ENCODE data around the gene MPRIP.

Gene MPRIP

DNA sequence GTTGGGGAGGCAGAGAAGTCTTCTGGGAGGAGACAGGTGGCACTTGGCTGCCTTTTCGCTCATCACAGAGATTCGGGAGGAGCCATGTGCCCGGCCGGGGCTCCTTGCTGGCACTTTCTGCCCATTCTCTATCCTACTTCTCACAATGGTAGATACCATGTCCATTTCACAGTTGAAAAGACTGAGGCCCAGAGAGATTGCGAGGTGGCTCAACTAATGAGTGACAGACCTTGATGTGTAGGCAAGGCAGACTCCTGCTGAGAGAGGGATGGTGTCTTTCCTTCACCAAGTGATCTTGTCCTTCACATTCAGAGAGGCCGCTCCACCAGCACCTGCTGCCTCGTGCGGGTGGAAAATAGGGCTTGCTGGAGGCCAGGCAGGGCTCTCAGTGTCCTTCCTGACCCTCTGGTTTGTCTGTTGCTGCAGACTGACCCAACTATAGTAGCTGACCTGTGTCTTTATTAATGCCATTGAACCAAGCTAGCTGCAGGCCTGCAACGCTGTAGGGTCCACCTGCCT lies 42.1 kb downstream of the MPRIP start:
- DNase-seq (ENCODE audit: low read depth in 1 of 2, low spot score in 1 of 2), result no peak

DNA sequence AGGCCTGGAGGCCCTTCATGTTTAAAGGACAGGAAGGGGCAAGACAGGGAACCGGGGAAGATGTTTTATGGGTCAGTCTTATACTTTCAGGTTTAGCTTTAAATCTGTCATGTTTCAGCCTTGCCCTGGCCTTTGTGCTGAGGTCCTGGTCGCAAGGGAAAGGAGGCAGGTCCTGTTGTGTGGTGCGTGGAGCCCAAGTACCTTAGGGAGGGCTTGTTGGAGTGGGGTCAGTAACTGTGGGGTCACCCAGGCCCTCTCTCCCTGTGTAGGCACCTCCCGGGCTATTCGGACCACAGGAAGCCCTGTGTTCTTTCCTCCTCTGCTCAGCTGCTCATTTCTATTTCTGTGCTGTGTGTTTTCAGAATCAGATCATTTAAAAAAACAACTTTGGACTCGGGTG lies 42.7 kb downstream of the MPRIP start:
- DNase-seq (ENCODE audit: low read depth in 1 of 2, low spot score in 1 of 2), result no peak

DNA sequence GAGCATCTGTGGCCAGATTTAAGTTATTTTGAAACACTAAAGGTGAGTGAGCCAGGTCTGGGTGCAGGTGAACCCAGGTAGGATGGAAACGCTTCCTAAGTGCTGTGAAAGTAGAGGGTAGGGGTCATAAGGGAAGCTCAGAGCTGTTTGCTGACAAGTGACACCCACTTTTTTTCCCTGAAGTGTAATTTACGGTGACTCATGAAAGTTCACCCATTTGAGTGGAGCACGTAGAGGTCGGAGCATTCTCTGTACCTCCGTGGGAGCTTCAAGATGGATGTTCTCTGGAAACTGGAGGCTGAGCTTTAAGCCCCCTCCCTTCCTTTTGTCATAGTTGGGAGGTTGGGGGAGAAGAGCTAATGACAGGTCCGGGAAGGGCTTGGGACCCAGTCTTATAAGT lies 44.3 kb downstream of the MPRIP start:
- DNase-seq (ENCODE audit: low read depth in 1 of 2, low spot score in 1 of 2), result no peak

DNA sequence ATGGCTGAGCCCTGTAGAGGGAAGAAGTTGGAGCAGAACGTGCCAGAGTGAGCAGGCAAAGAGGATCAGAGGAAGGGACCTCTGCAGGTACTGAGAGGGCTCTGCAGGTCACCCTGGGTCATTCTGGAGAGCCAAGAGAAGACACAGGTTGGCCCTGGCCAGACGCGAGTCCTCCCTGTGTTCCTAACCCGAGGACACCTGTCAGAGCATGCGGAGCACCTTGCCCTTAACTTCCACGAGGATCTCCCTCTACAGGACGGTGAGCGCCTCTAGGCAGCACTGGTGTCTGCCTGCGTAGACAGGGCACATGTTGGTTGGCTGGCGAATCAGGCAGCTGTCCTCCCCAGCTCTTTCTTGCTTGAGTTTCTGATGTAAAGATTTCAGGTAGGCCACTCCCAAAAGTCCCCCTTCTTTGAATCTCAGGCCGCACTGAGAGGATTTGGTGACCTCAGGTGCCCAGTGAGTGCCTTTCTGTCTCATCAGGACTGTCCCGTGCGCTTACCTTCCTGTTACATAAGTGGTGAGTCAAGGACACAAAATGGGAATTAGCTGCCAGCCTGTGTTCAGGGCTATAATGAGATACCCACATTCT lies 45.3 kb downstream of the MPRIP start:
- no peak for DNase-seq (ENCODE audit: low read depth in 1 of 2, low spot score in 1 of 2)

DNA sequence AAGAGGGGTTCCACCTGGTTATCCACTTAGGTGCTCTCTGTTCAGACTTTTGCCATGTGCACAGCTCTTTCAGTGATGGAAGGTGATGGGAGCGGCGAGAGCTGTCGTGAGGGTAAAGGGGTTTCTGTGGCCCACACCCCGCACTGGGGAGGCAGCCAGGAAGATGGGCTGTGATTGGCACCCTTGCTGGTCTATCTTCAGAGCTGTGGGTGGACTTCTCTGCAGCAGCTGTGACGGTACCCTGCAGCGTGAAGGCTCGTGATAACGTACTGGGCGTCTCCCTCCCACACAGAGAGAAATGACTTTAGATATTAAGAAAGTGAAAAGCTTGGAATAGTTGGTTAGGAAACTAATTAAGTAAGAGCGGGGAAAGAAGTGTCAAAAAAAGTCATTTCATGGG lies 45.8 kb downstream of the MPRIP start:
- no peak for DNase-seq (ENCODE audit: low read depth in 1 of 2, low spot score in 1 of 2)

DNA sequence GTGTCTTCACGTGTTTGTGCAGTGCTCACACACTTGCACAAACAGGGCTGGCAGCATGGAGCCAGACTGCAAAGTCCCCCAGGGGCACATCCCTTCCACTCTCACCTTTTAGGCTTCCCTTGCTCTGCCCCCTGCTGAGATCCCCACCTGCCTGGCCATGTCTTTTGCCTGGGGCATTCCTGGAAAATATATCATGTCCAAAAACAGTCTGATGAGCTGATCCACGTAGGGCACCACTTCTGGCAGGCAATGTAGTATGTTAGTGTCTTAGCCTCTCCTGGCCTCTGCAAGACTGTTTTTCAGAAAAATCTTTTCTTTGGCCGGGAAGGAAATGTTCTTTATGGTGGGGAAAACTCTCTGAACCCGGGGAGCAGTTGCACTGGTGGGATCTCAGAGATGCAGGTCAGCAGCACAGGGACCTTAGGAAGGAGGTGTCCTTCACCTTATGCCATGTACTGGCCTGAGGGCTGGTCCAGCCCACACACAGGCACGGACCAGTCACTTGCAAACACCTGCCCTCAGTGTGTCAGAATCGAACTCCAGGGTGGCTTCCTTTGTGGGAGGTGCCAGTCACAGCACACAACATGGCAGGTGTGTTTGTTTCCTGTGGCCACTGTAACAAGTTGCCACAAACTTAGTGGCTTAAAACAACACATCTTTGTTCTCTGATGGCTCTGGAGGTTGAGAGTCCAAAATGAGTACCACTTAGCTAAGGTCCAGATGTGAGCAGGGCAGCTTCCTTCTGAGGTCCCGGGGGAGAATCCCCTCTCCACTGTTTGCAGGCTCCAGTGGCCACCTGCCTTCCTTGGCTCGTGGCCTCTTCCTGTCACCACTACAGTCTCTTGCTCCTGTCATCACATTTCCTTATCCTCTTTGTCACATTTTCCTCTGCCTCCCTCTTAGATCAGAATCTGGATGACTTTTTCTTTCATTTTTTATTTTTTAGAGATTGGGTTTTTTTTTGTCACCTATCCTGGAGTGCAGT lies 46.6 kb downstream of the MPRIP start:
- DNase-seq (ENCODE audit: low read depth in 1 of 2, low spot score in 1 of 2), result no peak

DNA sequence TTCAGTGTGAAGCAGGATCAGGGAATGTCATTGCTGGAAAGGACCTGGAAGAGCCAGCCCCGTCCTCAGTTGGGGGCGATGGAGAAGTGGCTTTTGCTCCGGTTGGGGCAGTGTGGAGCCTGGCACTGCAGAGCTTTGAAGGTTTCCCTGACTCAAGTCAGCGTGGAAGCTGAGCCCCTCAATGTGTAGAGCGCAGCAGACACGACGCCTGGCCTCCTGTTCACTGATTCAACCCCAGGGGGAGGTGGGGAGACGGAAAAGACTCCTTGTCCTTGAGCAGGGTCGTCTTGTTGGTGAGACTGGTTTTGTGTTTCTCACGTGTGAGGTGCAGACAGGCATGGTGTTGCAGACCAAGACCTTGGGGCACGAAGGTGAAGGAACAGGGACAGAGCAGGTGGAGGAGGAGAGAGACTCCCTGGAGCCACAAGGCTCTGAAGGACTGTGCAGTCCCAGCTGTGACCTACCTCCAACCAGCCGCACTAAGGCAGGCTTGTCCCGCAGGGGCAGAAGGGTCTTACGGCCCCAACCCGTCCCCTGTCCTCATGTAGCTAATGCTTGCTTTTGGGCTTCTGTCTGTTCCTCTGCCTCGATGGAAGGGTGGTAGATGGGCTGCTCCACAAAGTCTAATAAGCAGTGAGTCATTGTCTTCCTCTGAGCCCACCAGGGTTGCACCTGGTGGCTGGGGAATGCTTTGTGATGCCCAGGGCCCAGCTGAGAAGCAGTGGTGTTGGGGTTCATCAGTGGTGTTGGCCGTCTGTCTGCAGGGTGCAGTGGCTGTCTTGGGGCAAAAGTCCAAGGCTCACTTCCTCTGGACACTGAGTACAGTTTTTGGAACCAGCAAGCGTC lies 47.8 kb downstream of the MPRIP start:
- DNase-seq (ENCODE audit: low read depth in 1 of 2, low spot score in 1 of 2), result no peak

DNA sequence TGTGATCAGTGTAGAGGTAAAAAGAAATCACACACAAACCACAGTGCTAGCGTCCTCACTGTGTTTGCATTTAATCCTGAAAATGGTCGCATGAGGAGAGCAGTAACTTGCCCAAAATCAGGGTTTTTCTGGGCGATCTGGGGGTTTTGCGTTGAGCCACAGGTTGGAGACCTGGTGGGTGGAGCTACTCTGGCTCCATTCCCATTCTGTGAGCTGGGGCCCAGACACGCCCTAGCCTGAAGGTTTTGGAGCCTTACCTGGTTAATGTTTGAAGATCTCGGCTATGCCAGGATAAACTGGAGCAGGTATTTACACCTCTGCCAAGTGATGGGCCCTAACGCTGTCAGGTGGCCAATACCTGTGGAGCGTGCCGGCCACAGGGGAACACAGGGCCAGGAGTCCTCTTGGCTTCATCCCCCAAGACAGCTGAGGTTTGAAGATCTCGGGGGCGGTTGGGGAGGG lies 48.4 kb downstream of the MPRIP start:
- DNase-seq (ENCODE audit: low read depth in 1 of 2, low spot score in 1 of 2), result no peak

DNA sequence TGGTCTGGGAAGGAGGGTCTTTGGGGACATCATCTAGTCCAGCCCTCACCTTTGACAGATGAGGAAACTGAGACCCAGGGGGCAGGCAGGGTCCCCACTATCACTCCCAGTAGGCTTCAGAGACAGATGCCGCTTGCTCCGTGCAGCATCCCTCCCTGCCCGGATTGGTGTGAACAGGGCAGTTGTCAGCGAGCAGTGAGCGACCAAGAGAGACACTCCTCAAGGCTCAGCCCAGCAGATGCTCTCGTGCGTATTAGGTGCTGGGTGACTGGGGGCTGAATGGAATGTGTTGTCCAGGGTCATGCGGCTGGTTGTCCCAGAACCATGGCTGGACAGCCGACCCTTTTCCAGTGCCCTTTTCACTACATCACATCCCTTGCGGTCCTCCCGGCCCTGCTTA lies 49.0 kb downstream of the MPRIP start:
- DNase-seq (ENCODE audit: low read depth in 1 of 2, low spot score in 1 of 2), result no peak

DNA sequence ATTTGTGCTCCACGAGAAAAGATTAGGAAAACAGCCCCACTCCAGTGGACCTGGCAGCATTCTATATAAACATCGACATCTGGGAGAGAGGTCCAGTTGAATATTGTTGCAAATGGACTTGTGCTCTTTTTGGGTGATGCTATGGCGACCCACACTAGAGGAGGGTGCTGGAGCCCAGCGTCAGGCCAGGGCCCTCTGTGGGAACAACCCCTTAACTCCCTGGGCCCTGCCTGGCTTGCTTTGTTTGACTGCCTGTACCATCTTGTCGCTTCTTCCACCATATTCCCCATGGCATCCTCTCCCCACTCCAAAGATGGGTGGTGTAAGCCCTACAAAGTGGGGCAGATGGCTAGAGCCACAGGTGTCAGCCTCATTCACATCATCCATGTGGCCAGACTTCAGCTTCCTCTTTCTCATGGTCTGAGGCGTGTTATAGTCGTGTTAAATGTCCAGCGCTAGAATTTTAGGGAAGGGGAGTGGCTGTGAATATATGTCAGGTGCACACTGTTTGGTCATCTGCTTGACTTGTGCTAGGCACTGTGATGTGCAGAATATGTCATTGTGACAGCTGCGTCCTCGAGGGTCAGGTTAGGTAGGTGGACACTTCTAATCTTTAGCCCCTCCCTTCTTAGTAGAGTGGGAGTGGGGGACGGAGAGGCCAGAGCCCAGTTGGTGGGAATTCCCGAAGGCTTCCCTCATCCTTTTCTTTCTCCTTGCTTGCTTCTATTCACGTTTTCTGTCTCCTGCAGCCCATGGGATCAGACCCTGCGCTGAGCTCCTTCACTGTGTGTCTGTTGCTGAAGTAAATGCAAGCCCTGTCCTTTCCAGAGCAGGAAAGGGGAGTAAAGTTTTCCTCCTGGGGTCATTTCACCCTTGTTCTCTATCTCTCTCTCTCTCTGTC lies 49.8 kb downstream of the MPRIP start:
- no peak for DNase-seq (ENCODE audit: low read depth in 1 of 2, low spot score in 1 of 2)

DNA sequence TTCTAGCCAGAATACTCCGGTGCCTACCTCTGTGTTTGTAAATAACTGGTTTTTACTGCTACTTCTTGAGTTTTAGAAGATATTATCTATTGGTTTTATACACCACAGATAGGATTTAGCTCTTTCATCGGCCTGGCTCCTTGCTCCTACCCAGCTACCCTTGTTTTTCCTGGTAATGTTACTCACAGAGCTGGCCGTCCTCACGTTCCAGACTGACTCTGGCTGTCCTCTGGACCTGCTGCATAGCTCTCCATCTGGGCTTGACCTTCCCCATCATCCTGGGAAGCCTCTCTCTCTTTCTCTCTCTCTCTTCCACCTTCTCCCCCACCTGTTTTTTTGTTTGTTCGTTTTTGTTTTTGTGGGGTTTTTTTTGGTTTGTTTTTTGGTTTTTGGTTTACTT lies 51.5 kb downstream of the MPRIP start:
- DNase-seq (ENCODE audit: low read depth in 1 of 2, low spot score in 1 of 2), result no peak

DNA sequence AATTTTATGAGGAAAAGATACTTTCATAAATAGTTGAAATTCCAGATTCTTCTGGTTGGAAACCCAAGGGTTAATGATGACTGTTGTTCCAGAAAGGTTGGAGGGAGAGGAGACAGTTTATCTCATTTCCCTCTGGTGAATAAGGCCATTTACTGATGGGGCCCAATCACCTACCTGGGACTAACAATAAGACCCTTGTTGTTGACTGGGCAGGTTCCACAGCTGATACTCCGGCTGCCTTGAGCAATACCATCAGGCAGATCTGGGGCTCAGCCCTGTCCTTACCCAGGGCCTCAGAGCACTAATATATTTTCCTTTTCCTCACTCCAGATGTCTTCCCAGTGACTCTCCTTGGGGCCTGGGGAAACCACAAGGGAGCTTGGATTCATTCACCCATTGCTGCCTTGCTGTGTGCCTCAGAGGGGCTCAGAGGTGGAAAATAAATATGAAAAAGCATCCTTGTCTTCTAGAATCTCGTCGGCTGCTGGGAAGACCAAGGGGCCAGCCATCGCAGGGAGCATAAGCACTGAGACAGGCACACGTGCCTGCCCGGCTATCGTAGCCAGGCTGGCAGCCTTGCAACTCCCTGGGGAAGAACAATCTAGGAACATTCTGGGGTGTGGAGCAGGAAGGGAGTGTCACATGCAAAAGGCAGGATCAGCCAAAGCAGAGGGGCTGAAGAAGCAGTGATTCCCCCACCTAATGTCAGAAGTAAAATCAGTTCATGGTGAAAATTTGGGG lies 54.4 kb downstream of the MPRIP start:
- no peak for DNase-seq (ENCODE audit: low read depth in 1 of 2, low spot score in 1 of 2)

DNA sequence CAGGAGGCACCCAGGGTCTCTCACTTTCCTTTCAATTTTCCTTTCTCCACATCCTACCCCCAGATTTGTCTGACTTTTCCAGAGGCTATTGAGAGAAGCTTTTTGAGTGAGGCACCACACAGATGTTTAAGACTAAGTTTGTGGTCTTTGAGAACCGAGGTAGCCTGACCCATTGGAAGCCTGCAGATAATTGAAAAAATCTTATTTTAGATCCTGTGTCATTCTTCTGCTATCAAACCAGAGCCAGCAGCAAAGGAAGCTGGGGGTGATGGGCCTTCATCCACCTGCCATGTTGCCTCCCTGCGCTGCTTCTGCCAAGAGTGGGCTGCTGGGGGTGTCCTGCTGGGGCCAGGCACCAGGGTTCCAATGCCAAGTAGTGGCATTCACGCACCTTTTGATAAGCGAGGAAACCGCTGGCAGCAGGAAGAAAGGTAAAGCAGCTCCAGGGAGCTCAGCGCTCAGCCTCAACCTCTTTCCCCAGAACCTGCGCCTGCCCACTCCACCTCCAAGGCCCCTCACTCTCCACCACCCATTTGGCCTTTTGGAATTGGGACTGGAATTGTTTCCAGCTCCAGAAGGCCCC lies 55.6 kb downstream of the MPRIP start:
- no peak for DNase-seq (ENCODE audit: low read depth in 1 of 2, low spot score in 1 of 2)

DNA sequence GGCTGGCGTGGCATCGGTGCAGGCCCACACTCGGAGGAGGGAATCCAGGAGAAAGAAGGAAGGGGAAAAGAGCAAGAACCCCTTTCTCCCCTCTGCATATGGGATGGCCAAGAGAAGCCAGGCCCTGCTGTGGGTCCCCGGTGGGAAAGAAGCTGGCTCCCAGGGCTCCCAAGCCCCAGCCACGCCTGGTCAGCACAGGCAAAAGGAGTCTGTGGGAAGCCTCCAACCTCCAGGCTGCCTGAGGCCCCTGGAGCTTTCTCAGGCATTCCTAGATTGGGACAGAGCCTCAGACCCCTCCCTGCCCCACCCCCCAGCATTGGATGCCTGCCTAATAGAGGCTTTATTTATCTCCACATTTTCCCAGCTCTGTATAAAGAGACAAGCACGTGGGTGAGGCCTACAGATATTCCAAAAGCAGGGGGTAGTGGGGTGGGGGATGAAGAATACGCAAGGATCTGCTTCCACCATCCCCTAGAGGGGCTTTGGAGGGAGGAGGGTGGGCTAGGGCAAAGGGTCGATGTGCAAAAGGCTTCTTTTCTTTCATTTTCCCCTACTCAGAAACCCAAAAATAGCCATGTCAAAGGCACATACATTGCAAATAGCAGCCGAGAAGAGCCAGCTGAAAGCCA lies 56.4 kb downstream of the MPRIP start:
- no peak for DNase-seq (ENCODE audit: low read depth in 1 of 2, low spot score in 1 of 2)

DNA sequence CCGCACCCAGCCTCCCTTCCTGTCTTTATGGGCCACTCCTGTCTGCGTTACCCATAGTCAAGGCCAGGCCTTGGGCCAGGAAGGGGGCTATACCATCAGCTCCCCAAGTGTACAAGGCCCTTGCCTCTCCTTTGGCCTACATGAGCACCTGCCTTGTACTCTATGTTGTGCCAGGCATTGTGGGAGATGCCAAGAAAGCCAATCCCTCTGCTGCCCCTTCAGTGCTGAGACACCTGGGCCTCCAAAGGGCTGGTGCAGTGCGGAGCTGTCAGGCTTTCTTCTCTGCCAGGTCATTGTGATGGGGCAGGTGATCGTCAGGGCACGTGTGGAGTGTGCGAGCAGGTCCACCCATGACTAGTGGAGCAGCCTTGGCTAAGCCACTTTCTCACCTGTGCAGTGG lies 59.9 kb downstream of the MPRIP start:
- DNase-seq (ENCODE audit: low read depth in 1 of 2, low spot score in 1 of 2), result no peak

DNA sequence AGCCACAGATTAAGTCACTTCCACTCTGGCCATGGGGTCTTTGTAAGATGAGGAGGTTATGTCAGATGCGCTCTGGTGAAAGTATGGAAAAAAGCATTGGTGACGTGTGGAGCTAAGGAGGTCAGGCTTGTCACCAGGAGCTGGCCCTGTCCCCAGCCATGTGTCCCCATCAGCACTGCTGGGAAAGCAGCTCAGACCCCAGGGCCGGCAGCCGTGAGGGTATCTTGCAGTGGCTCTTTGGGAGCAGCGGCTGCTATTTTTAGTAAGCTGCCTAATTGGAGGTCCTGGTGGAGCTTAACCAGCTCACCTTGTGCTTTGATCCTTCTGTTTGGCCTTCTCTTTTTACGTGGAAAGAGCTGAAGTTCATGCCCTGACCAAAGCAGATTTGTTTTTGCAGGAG lies 60.9 kb downstream of the MPRIP start:
- no peak for DNase-seq (ENCODE audit: low read depth in 1 of 2, low spot score in 1 of 2)

DNA sequence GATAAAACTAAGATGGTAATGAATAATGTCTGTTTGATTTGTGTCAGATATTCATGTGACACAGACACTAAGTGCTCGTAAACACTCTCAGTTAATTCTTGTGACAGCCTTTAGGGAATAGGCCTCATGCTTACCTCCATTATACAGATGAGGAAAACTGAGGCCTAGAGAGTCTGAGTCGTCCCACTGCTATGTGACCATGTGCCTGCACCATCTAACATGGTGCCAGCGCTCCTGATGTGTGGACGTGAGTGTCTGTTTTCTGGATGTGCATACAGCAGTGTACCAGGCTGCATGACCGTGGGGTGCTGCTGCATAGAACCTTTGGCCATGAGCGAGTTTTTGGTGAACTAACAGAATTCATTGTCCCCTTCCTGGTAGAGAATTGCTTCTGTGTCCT lies 61.8 kb downstream of the MPRIP start:
- no peak for DNase-seq (ENCODE audit: low read depth in 1 of 2, low spot score in 1 of 2)

DNA sequence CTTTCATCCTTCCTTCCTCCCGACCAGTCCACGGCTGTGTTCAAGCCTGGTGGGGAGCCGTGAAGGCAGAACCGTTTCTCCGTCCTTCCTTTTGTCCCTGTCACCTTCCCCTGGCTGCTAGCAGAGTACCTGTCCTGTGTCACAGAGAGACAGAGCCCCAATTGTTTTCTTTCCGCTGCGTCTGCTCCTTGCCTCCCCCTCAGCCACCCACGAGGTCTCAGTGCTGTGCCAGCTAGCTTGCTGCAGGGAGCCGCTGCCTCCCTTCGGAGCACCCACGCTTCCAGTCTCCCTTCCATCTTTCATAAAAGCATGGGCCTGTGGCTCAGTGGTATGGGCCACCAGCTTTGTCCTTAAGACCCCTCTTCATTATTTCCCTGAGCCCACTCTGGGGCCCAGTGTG lies 62.2 kb downstream of the MPRIP start:
- no peak for DNase-seq (ENCODE audit: low read depth in 1 of 2, low spot score in 1 of 2)

DNA sequence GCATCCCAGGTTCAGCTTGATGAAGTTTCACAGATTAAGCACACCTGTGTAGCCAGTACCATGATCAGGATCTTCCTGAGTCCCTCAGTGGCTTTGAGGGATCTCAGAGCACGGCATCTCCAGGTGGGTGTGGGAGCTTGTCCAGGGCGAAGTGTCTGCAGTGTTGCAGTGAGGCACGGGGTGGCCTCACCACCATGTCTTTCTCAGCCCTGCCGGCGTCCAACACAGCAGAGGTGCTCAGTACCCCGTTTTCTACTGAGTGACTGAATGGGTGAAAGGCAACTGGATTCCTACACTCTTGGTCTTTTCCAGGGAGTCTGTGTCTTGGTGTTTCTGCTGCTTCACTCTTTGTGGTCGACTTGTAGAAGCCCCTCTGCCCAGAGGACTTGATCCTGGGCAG lies 63.7 kb downstream of the MPRIP start:
- DNase-seq (ENCODE audit: low read depth in 1 of 2, low spot score in 1 of 2), result no peak

Data from activated CD4-positive, alpha-beta T cell treated with anti-CD3 and anti-CD28 coated beads, Interleukin-2, amount 50 U/mL, for 24 hours (primary cell).